H9 (cell line): ENCODE measurements around the gene DENND6B. TPM values are rescaled to one million over a fixed set of nuclear protein-coding genes. Genes with fewer than 3 reads are reported as not detected.
"Not testable (repeated sequence)": the region's sequence is repeated elsewhere in the genome, so short reads cannot be mapped to it uniquely, and the experiment has no call there.

Source experiments
- DNase-seq: peaks from one replicate; pipeline ENCODE4 v3.0.0-alpha.2; 2017
- H2AFZ ChIP-seq: one replicate; pipeline ENCODE4 v1.6.1; 2013; ENCODE audit warnings: mild to moderate bottlenecking, low read length, control low read depth, moderate library complexity
- H2AK5ac ChIP-seq: 2 replicates; pipeline ENCODE4 v1.6.1; 2013; ENCODE audit warnings: low read length, control low read depth, mixed read lengths; ENCODE audit not compliant: insufficient read length
- H2BK120ac ChIP-seq: one replicate; pipeline ENCODE4 v1.6.1; 2013; ENCODE audit warnings: low read depth, mild to moderate bottlenecking, low read length, control low read depth, inconsistent platforms; ENCODE audit not compliant: poor library complexity, severe bottlenecking
- H2BK12ac ChIP-seq: 2 replicates; pipeline ENCODE4 v1.6.1; 2013; ENCODE audit warnings: low read length, control low read depth, mixed read lengths, low read depth; ENCODE audit not compliant: insufficient read length
- H2BK15ac ChIP-seq: 2 replicates; pipeline ENCODE4 v1.6.1; 2013; ENCODE audit warnings: low read depth, low read length, control low read depth
- H2BK20ac ChIP-seq: one replicate; pipeline ENCODE4 v1.6.1; 2013; ENCODE audit warnings: low read depth, mild to moderate bottlenecking, low read length, control low read depth, inconsistent platforms; ENCODE audit not compliant: poor library complexity, severe bottlenecking
- H2BK5ac ChIP-seq: 2 replicates; pipeline ENCODE4 v1.6.1; 2013; ENCODE audit warnings: low read length, control low read depth, mixed read lengths; ENCODE audit not compliant: insufficient read length
- H3K14ac ChIP-seq: 2 replicates; pipeline ENCODE4 v1.6.1; 2013; ENCODE audit warnings: low read length, control low read depth; ENCODE audit not compliant: insufficient read depth
- H3K18ac ChIP-seq: 2 replicates; pipeline ENCODE4 v1.6.1; 2013; ENCODE audit warnings: low read depth, mild to moderate bottlenecking, mixed read lengths, low read length, control low read depth; ENCODE audit not compliant: insufficient read length
- H3K23ac ChIP-seq: 2 replicates; pipeline ENCODE4 v1.6.1; 2013; ENCODE audit warnings: low read length, control low read depth, mixed read lengths, low read depth; ENCODE audit not compliant: insufficient read length
- H3K23me2 ChIP-seq: 2 replicates; pipeline ENCODE4 v1.6.1; 2013; ENCODE audit warnings: low read depth, mild to moderate bottlenecking, mixed read lengths, low read length, control low read depth; ENCODE audit not compliant: insufficient read length, poor library complexity, severe bottlenecking
- H3K27ac ChIP-seq: 2 replicates; pipeline ENCODE4 v1.5.1; 2013; ENCODE audit warnings: low read length, control low read depth, mixed read lengths, low read depth; ENCODE audit not compliant: insufficient read length
- H3K27me3 ChIP-seq: 2 replicates; pipeline ENCODE4 v1.6.1; 2013; ENCODE audit warnings: low read length, control low read depth, inconsistent platforms; ENCODE audit not compliant: insufficient read depth
- H3K4ac ChIP-seq: 2 replicates; pipeline ENCODE4 v1.6.1; 2013; ENCODE audit warnings: low read depth, mild to moderate bottlenecking, control low read depth, inconsistent platforms, low read length, moderate library complexity
- H3K4me1 ChIP-seq: 2 replicates; pipeline ENCODE4 v1.6.1; 2013; ENCODE audit warnings: low read length, control low read depth, inconsistent platforms; ENCODE audit not compliant: insufficient read depth
- H3K4me2 ChIP-seq: 2 replicates; pipeline ENCODE4 v1.6.1; 2013; ENCODE audit warnings: low read length, control low read depth, mixed read lengths; ENCODE audit not compliant: insufficient read length, insufficient read depth
- H3K56ac ChIP-seq: 2 replicates; pipeline ENCODE4 v1.6.1; 2013; ENCODE audit warnings: low read depth, mild to moderate bottlenecking, mixed read lengths, low read length, control low read depth; ENCODE audit not compliant: insufficient read length
- H3K79me1 ChIP-seq: 2 replicates; pipeline ENCODE4 v1.6.1; 2013; ENCODE audit warnings: low read depth, mild to moderate bottlenecking, moderate library complexity, low read length, control low read depth, inconsistent platforms; ENCODE audit not compliant: insufficient read depth, poor library complexity, severe bottlenecking
- H3K79me2 ChIP-seq: 2 replicates; pipeline ENCODE4 v1.6.1; 2013; ENCODE audit warnings: low read length, control low read depth, inconsistent platforms; ENCODE audit not compliant: insufficient read depth
- H3K9ac ChIP-seq: 2 replicates; pipeline ENCODE4 v1.6.1; 2013; ENCODE audit warnings: low read length, control low read depth, mixed read lengths; ENCODE audit not compliant: insufficient read length; ENCODE audit errors: extremely low read depth
- H3K9me3 ChIP-seq: one replicate; pipeline ENCODE4 v1.6.1; 2013; ENCODE audit warnings: low read depth, low read length, inconsistent platforms; ENCODE audit not compliant: control insufficient read depth
- H3T11ph ChIP-seq: one replicate; pipeline ENCODE4 v1.6.1; 2013; ENCODE audit warnings: mild to moderate bottlenecking, low read length, control low read depth, inconsistent platforms
- H4K20me1 ChIP-seq: one replicate; pipeline ENCODE4 v1.6.1; 2013; ENCODE audit not compliant: control insufficient read depth, insufficient read length, insufficient read depth
- H4K5ac ChIP-seq: 2 replicates; pipeline ENCODE4 v1.6.1; 2013; ENCODE audit warnings: low read depth, mild to moderate bottlenecking, mixed read lengths, low read length, control low read depth; ENCODE audit not compliant: insufficient read length
- H4K8ac ChIP-seq: replicated peaks from 2 replicates; pipeline ENCODE4 v1.6.1; 2013; ENCODE audit warnings: low read length, control low read depth, mixed read lengths, low read depth; ENCODE audit not compliant: insufficient read length
- H4K91ac ChIP-seq: 2 replicates; pipeline ENCODE4 v1.6.1; 2013; ENCODE audit warnings: low read depth, mild to moderate bottlenecking, moderate library complexity, mixed read lengths, low read length, control low read depth; ENCODE audit not compliant: insufficient read length
- H3K27ac Mint-ChIP-seq, 3 experiments: 2 replicates in 2 of 3; 3 replicates in 1 of 3; pipeline ENCODE4 v1.8.0; 2020 to 2021; ENCODE audit warnings: mixed read lengths in 3 of 3, mild to moderate bottlenecking in 1 of 3, moderate library complexity in 1 of 3
- H3K27me3 Mint-ChIP-seq: 2 replicates; pipeline ENCODE4 v1.8.0; 2021; ENCODE audit warnings: low read depth, mild to moderate bottlenecking, moderate library complexity, mixed read lengths
- H3K36me3 Mint-ChIP-seq, 3 experiments: 2 replicates in 2 of 3; 3 replicates in 1 of 3; pipeline ENCODE4 v1.8.0; 2020 to 2021; ENCODE audit warnings: low read depth in 3 of 3, mixed read lengths in 3 of 3; ENCODE audit not compliant: insufficient read depth in 1 of 3
- H3K4me1 Mint-ChIP-seq, 2 experiments: 2 replicates each; pipeline ENCODE4 v1.8.0; 2020; ENCODE audit warnings: mixed read lengths in 2 of 2
- H3K4me3 Mint-ChIP-seq, 2 experiments: 2 replicates in 1 of 2; 3 replicates in 1 of 2; pipeline ENCODE4 v1.8.0; 2020 to 2021; ENCODE audit warnings: mild to moderate bottlenecking in 2 of 2, mixed read lengths in 2 of 2, moderate library complexity in 1 of 2
- H3K9me3 Mint-ChIP-seq, 2 experiments: 2 replicates in 1 of 2; 3 replicates in 1 of 2; pipeline ENCODE4 v1.8.0; 2020; ENCODE audit warnings: mild to moderate bottlenecking in 2 of 2, mixed read lengths in 2 of 2, moderate library complexity in 1 of 2
- WGBS: extraction: QIAGEN DNeasy Blood & Tissue Kit; methylation state at CpG from one replicate; pipeline ENCODE4 v1.1.7; 2013; ENCODE audit warnings: missing lambda C conversion rate, low lambda C conversion rate, mixed read lengths; ENCODE audit not compliant: insufficient read length; ENCODE audit errors: extremely low coverage; 5-methylcytosine and 5-hydroxymethylcytosine counted together
- total RNA-seq: library from RNA; stranded (reverse); gene quantifications from 2 replicates; pipeline ENCODE4 v1.2.1, GENCODE V29; 2021
- TF ChIP-seq, protein P1 (sequence below): fragments of 200-600 bp; sonication (generic); conservative IDR thresholded peaks from 3 replicates; pipeline ENCODE4 v1.8.0; 2021; ENCODE audit warnings: antibody characterized with exemption, mild to moderate bottlenecking

DENND6B gene
- total RNA-seq, 1 experiment from 2014 or later = 1.5 TPM

DNA sequence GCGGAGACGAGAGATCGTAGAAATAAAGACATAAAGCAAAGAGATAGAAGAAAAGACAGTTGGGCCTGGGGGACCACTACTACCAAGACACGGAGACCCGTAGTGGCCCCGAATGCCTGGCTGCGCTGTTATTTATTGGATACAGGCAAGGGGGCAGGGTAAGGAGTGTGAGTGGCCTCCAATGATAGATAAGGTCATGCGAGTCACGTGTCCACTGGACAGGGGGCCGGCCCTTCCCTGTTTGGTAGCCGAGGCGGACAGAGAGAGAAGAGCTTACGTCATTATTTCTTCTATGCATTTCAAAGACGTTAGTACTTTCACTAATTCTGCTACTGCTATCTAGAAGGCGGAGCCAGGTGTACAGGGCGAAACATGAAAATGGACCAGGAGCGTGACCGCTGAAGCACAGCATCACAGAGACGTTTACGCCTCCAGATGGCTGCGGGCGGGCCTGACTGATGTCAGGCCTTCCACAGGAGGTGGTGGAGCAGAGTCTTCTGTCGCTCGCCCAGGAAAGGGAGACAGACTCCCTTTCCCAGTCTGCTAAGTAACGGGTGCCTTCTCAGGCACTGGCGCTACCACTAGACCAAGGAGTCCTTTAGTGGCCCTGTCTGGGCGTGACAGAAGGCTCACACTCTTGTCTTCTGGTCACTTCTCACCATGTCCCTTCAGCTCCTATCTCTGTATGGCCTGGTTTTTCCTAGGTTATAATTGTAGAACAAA is 41.1 kb upstream of the DENND6B start:
- Histone ChIP-seq H2AK5ac (no peak overlapping the region), H3K27ac (no peak overlapping the region), H3K14ac (no peak overlapping the region), H3K9me3 (no peaks in the 10 kb centered on the region), H3K18ac (no peak overlapping the region), H3K27me3 (no peaks in the 10 kb centered on the region), H3K56ac (no peak overlapping the region), H3K4me2 (no peak overlapping the region), H2BK5ac (no peak overlapping the region), H3K9ac (no peak overlapping the region), H4K8ac (no peak overlapping the region), H2BK120ac (no peak overlapping the region), H3T11ph (no peak overlapping the region), H2BK20ac (no peak overlapping the region), H4K5ac (no peak overlapping the region), H3K23ac (no peak overlapping the region), H4K20me1 (no peaks in the 10 kb centered on the region), H2BK15ac (no peak overlapping the region), H2BK12ac (no peak overlapping the region), H3K4ac (no peak overlapping the region), H2AFZ (no peak overlapping the region), H3K79me1 (peaks cover 8% of the 10 kb centered on the region), H3K79me2 (no peaks in the 10 kb centered on the region), H3K23me2 (no peaks in the 10 kb centered on the region), H3K4me1 (no peaks in the 10 kb centered on the region), H4K91ac (no peak overlapping the region)
- Mint-ChIP-seq H3K36me3 (peaks cover 11 to 35% (median 27%) of the 10 kb centered on the region in 3 experiments; a peak in 6 of 7 replicates), H3K9me3 (no peaks in the 10 kb centered on the region), H3K4me3 (no peak overlapping the region), H3K27me3 (no peaks in the 10 kb centered on the region), H3K4me1 (no peaks in the 10 kb centered on the region), H3K27ac (peak overlapping the region in 1 of 3 experiments; percentile 51; a peak in 1 of 7 replicates)
- DNase-seq = no peak
- TF ChIP-seq, protein P1, sequence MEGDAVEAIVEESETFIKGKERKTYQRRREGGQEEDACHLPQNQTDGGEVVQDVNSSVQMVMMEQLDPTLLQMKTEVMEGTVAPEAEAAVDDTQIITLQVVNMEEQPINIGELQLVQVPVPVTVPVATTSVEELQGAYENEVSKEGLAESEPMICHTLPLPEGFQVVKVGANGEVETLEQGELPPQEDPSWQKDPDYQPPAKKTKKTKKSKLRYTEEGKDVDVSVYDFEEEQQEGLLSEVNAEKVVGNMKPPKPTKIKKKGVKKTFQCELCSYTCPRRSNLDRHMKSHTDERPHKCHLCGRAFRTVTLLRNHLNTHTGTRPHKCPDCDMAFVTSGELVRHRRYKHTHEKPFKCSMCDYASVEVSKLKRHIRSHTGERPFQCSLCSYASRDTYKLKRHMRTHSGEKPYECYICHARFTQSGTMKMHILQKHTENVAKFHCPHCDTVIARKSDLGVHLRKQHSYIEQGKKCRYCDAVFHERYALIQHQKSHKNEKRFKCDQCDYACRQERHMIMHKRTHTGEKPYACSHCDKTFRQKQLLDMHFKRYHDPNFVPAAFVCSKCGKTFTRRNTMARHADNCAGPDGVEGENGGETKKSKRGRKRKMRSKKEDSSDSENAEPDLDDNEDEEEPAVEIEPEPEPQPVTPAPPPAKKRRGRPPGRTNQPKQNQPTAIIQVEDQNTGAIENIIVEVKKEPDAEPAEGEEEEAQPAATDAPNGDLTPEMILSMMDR = no peak
- WGBS = no CpG with 5 or more reads among the region's 27 CpGs

DNA sequence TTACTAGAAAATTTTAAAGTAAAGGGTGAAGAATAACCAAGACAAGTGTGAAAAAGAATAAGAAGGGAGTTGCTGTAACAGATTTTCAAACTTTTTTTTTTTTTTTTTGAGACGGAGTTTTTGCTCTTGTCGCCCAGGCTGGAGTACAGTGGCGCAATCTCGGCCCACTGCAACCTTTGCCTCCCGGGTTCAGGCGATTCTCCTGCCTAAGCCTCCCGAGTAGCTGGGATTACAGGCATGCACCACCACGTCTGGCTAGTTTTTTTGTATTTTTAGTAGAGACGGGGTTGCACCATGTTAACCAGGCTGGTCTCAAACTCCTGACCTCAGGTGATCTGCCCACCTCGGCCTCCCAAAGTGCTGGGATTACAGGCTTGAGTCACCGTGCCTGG is 37.0 kb upstream of the DENND6B start:
- not testable (repeated sequence) for H3K9me3 Mint-ChIP-seq, H4K5ac ChIP-seq, H2BK15ac ChIP-seq, DNase-seq, H3T11ph ChIP-seq, H3K4ac ChIP-seq, H3K27ac ChIP-seq, H3K79me2 ChIP-seq, H2BK5ac ChIP-seq, H4K91ac ChIP-seq, H2BK20ac ChIP-seq, H3K4me1 Mint-ChIP-seq, H3K23me2 ChIP-seq, H3K14ac ChIP-seq, H3K18ac ChIP-seq, H3K79me1 ChIP-seq, H3K4me2 ChIP-seq, H2BK12ac ChIP-seq, H2AFZ ChIP-seq, H2BK120ac ChIP-seq, H3K27me3 Mint-ChIP-seq, H3K9ac ChIP-seq, H3K23ac ChIP-seq, H2AK5ac ChIP-seq, H3K27me3 ChIP-seq, H4K8ac ChIP-seq, H3K4me3 Mint-ChIP-seq, H3K56ac ChIP-seq, H4K20me1 ChIP-seq, H3K4me1 ChIP-seq, H3K9me3 ChIP-seq
- peaks cover 8 to 23% (median 18%) of the 10 kb centered on the region in 3 experiments; a peak in 6 of 7 replicates for H3K36me3 Mint-ChIP-seq
- H3K27ac Mint-ChIP-seq = peak overlapping the region in 1 of 3 experiments; percentile 39; a peak in 1 of 7 replicates
- WGBS = no CpG with 5 or more reads among the region's 11 CpGs
